ENCODE results near the gene RNF112. TPM values are rescaled to one million over a fixed set of nuclear protein-coding genes. Genes with fewer than 3 reads are reported as not detected.
A peak's percentile ranks its signal among the peaks of the same experiment; 100 is the strongest.

RNF112 gene
- total RNA-seq, 1 experiment from 2014 or later = 0.18 TPM

DNA sequence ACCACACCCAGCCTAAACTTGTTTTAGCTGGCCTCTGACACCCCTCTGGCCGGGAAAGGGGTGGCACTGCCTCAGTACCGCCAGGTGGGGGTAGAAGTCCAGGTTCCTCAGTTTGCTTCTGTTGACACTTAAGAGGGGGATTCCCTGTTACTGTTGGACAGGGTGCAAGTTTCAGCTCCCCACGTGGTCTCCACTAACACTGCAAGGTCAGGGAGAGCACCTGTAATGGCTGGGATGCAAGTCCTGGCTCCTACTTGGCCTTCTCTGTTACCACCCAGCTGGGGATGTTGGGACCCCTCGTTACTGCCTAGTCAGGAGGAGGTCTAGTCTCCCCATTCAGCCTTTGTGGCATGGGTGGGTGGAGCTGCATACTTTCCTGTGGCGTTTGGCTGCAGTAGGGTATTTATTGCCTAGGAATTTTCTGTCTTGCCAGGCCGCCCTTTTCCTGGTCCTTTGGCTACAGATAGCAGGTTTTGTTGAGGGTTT lies 13.4 kb upstream of the RNF112 start:
- Histone ChIP-seq H4K20me1 (ENCODE audit: low read length) (no peaks in the 10 kb centered on the region), H3K27me3 (ENCODE audit: low read length) (no peaks in the 10 kb centered on the region), H3K27ac (ENCODE audit: low read length) (peak overlapping the region; percentile 79), H3K79me2 (ENCODE audit: low read length) (no peaks in the 10 kb centered on the region), H3K9ac (ENCODE audit: low read length) (peak overlapping the region; percentile 50), H3F3A (ENCODE audit: low read length, unreplicated experiment) (no peaks in the 10 kb centered on the region), H3K4me2 (ENCODE audit: low read length) (no peak overlapping the region), H3K4me1 (ENCODE audit: insufficient read depth, low read length) (peaks cover 14% of the 10 kb centered on the region), H3K36me3 (ENCODE audit: low read depth, low read length) (no peaks in the 10 kb centered on the region), H3K9me3 (ENCODE audit: low read length) (no peaks in the 10 kb centered on the region), H3K9me2 (replicated peaks; ENCODE audit: low read length) (no peaks in the 10 kb centered on the region), H3K4me3 (ENCODE audit: low read length) (no peak overlapping the region), H2AFZ (ENCODE audit: low read length) (0 out of 2 replicates have a peak overlapping the region, but pooled peaks have one; percentile 21)
- CTCF ChIA-PET = no interaction called here
- TF ChIP-seq EZH2phosphoT487 (IDR thresholded peaks at IDR 0.05; ENCODE audit: borderline replicate concordance, low read length) (no peak), EZH2 (IDR thresholded peaks at IDR 0.05; ENCODE audit: low read length, unreplicated experiment) (no peak)
- TF ChIP-seq, protein P1, sequence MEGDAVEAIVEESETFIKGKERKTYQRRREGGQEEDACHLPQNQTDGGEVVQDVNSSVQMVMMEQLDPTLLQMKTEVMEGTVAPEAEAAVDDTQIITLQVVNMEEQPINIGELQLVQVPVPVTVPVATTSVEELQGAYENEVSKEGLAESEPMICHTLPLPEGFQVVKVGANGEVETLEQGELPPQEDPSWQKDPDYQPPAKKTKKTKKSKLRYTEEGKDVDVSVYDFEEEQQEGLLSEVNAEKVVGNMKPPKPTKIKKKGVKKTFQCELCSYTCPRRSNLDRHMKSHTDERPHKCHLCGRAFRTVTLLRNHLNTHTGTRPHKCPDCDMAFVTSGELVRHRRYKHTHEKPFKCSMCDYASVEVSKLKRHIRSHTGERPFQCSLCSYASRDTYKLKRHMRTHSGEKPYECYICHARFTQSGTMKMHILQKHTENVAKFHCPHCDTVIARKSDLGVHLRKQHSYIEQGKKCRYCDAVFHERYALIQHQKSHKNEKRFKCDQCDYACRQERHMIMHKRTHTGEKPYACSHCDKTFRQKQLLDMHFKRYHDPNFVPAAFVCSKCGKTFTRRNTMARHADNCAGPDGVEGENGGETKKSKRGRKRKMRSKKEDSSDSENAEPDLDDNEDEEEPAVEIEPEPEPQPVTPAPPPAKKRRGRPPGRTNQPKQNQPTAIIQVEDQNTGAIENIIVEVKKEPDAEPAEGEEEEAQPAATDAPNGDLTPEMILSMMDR (conservative IDR thresholded peaks at IDR 0.05; ENCODE audit: low read depth, low read length) = no peak
- DNase-seq (no peak), ATAC-seq (no peak)
- intact Hi-C loops (cut with micrococcal nuclease) = no loop called here
- no TSS peak for BruUV-seq (replicated peaks)
- POLR2A ChIA-PET (ENCODE audit: unreplicated experiment) = no interaction called here

DNA sequence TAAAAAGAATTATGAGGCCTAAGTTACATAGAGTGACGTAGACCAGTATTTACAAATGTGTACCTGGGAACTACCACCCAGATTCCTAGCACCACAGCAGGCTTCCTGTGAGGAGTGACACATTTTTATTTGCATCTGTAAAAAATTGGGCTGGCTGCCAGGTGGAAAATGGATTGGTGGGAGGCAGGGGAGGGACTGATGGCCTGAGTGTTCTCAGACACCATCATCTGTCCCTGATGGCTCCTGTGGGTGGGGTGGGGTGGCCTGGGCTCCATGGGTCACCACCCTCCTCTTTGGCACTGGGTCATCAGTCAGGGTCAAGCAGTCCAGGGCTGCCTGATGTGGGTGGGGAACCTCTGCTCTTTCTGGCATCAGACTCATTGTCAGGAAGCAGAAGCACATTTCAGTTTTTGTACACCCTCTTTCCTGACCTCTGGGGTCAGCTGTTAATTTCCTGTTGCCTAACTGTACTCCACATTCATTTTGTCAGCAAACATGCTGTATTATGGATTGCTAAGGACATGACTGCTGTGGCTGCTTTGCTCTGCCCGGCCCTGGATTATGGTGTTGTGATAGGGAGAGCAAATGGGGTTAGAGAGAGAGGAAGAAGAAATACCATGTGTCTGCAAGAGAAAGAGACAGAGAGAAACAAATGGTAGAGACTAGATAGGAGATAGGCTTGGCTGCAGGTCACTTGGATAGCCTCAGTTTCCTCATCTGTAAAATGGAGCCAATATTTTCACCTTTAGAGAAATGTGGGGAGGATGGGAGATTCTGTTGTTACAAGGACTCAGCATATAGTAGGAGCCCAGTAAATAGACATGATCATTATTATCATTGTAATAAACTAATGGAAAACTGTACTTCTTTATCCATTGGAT lies 12.5 kb upstream of the RNF112 start:
- H3K36me3 ChIP-seq (ENCODE audit: low read depth, low read length) = no peaks in the 10 kb centered on the region
- peak overlapping the region; percentile 79 for H3K27ac ChIP-seq (ENCODE audit: low read length)
- 0 out of 2 replicates have a peak overlapping the region, but pooled peaks have one; percentile 21 for H2AFZ ChIP-seq (ENCODE audit: low read length)
- intact Hi-C loops (cut with micrococcal nuclease) = no loop called here
- ChIA-PET CTCF (no interaction called here), POLR2A (ENCODE audit: unreplicated experiment) (no interaction called here)
- no peaks in the 10 kb centered on the region for H3K27me3 ChIP-seq (ENCODE audit: low read length)
- H3K9me3 ChIP-seq (ENCODE audit: low read length) = no peaks in the 10 kb centered on the region
- H3K4me3 ChIP-seq (ENCODE audit: low read length) = no peak overlapping the region
- DNase-seq (peak; percentile 79), ATAC-seq (peak; percentile 71)
- H3K9me2 ChIP-seq (replicated peaks; ENCODE audit: low read length) = no peaks in the 10 kb centered on the region
- peaks cover 14% of the 10 kb centered on the region for H3K4me1 ChIP-seq (ENCODE audit: insufficient read depth, low read length)
- BruUV-seq (replicated peaks) = no TSS peak
- TF ChIP-seq, protein P1 (conservative IDR thresholded peaks at IDR 0.05; ENCODE audit: low read depth, low read length) = no peak
- TF ChIP-seq EZH2 (IDR thresholded peaks at IDR 0.05; ENCODE audit: low read length, unreplicated experiment) = no peak
- no peak for TF ChIP-seq EZH2phosphoT487 (IDR thresholded peaks at IDR 0.05; ENCODE audit: borderline replicate concordance, low read length)
- no peaks in the 10 kb centered on the region for H3F3A ChIP-seq (ENCODE audit: low read length, unreplicated experiment)
- H3K9ac ChIP-seq (ENCODE audit: low read length) = no peak overlapping the region
- H4K20me1 ChIP-seq (ENCODE audit: low read length) = no peaks in the 10 kb centered on the region
- H3K79me2 ChIP-seq (ENCODE audit: low read length) = no peaks in the 10 kb centered on the region
- no peak overlapping the region for H3K4me2 ChIP-seq (ENCODE audit: low read length)
